T-helper 2 cell (primary cell): ENCODE measurements around the gene SEC31B.

Source experiments
- DNase-seq, 5 experiments: peaks; one replicate each; pipeline versions ENCODE4 v3.0.0 to v3.0.0-alpha.2; 2012 to 2022

The SEC31B gene

DNA sequence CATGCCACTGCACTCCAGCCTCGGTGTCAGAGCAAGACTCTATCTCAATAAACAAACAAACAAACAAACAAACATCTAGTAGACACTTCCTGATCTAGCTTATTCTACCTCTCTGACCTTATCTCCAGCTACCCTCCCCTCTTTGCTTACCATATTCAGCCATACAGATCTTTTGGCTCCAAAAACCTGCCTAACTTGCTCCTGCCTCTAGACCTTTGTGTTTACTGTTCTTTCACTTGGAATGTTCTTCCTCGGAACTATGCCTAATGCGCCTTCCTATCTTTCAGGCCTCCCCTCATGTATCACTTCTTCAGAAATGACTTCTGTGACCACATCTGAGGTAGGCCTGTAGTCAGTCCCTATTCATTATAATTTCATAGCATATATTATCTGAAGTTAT lies 77.1 kb downstream of the SEC31B start:
- DNase-seq = no peak

DNA sequence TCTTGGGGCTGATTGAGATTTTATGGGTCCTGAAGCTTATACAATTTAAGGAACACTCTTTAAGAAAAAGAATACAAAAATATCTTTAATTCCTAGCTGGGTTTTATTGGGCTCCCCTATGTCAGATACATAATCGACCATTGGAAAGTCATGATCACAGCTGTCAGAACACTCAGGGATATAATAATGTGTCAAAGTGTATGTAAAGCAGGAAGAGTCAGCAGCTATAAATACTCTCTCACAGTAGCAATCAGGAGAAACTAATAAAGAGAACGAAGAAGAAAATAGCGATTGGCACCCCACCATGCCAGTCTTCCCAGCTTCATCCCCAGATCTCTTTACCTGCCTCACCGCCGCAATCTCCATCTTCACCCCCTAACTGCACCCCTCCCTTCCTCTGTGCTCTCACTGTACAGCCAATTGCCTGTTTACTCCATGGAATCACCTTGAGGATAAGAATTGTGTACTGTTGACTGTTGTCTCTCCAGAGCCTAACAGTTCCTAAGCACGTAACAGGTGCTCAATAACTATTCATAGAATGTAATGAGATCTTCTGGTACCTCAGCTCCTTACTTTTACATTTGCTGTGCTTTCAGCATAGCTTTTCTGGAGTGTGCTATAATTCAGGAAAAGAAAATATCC lies 80.9 kb downstream of the SEC31B start:
- no peak for DNase-seq
